ENCODE results near the gene PHF19. TPM values are rescaled to one million over a fixed set of nuclear protein-coding genes. Genes with fewer than 3 reads are reported as not detected.

PHF19 gene
- total and polyA plus RNA-seq, 9 donors, result 16.8 to 56.0 (median 40.2) TPM

DNA sequence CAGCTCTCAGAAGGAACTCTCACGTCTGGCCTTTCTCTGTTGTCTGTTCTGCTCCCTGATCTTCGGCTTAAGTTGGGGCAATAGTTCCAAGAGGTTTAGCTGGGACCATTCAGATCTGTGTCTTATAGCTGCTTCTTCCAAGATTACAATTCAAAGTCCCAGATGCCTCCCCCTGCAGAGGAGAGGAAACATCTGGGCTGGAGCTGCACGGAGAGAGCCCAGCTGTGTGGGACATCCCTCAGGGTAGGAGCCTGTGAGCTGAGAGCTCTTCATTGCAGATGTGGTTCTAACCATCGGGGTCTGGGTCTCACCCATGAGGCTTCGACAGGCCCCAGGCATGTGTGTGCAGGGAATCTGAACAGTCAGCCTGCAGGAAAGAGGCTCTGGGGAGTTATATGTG is 9.0 kb upstream of the PHF19 start:
- H3K27ac ChIP-seq, result no peak overlapping the region
- no peaks in the 10 kb centered on the region for H3K36me3 ChIP-seq
- peaks cover 1% of the 10 kb centered on the region for H3K4me1 ChIP-seq (ENCODE audit: insufficient read depth)
- H3K27me3 ChIP-seq, result no peaks in the 10 kb centered on the region
- no peaks in the 10 kb centered on the region for H3K9me3 ChIP-seq
- H3K4me3 ChIP-seq, result no peak overlapping the region
- 22 to 28% (median 26%) methylated on average over 5 of the region's 5 CpGs for WGBS, 3 donors
- no peak for DNase-seq
- TF ChIP-seq, protein P1, sequence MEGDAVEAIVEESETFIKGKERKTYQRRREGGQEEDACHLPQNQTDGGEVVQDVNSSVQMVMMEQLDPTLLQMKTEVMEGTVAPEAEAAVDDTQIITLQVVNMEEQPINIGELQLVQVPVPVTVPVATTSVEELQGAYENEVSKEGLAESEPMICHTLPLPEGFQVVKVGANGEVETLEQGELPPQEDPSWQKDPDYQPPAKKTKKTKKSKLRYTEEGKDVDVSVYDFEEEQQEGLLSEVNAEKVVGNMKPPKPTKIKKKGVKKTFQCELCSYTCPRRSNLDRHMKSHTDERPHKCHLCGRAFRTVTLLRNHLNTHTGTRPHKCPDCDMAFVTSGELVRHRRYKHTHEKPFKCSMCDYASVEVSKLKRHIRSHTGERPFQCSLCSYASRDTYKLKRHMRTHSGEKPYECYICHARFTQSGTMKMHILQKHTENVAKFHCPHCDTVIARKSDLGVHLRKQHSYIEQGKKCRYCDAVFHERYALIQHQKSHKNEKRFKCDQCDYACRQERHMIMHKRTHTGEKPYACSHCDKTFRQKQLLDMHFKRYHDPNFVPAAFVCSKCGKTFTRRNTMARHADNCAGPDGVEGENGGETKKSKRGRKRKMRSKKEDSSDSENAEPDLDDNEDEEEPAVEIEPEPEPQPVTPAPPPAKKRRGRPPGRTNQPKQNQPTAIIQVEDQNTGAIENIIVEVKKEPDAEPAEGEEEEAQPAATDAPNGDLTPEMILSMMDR (IDR thresholded peaks at IDR 0.05), result no peak
- TF ChIP-seq EP300 (IDR thresholded peaks at IDR 0.05) (no peak), POLR2A (IDR thresholded peaks at IDR 0.05) (no peak)
- intact Hi-C loops (cut with DNase I), result no loop called here

GRCh38 chr9:120885457-120885856 is 8.5 kb upstream of the PHF19 start:
- 49 to 58% (median 55%) methylated on average over 3 of the region's 3 CpGs for WGBS, 3 donors
- Histone ChIP-seq H3K27ac (no peak overlapping the region), H3K4me1 (ENCODE audit: insufficient read depth) (peaks cover 1% of the 10 kb centered on the region)

GRCh38 chr9:120883608-120883996 is 6.6 kb upstream of the PHF19 start:
- 75 to 81% (median 76%) methylated on average over 3 of the region's 3 CpGs for WGBS, 3 donors
- H3K27ac ChIP-seq, result no peak overlapping the region
- DNase-seq, result no peak
- no peaks in the 10 kb centered on the region for H3K27me3 ChIP-seq
- H3K4me3 ChIP-seq, result no peak overlapping the region
- intact Hi-C loops (cut with DNase I), result loop anchor here in 1 of 4 donors (5.0 kb wide), 1 partner anchor 49 kb away; no protein-coding TSS in a partner anchor
- peaks cover 1% of the 10 kb centered on the region for H3K4me1 ChIP-seq (ENCODE audit: insufficient read depth)
- H3K36me3 ChIP-seq, result no peaks in the 10 kb centered on the region
- H3K9me3 ChIP-seq, result no peaks in the 10 kb centered on the region
- TF ChIP-seq, protein P1 (IDR thresholded peaks at IDR 0.05), result no peak
- TF ChIP-seq EP300 (IDR thresholded peaks at IDR 0.05), result no peak
- no peak for TF ChIP-seq POLR2A (IDR thresholded peaks at IDR 0.05)

More at GRCh38 chr9:120885457-120885856, 8.5 kb upstream of the PHF19 start:
- TF ChIP-seq POLR2A (IDR thresholded peaks at IDR 0.05) (no peak), EP300 (IDR thresholded peaks at IDR 0.05) (no peak)
- TF ChIP-seq, protein P1 (IDR thresholded peaks at IDR 0.05), result no peak
- Histone ChIP-seq H3K36me3 (no peaks in the 10 kb centered on the region), H3K27me3 (no peaks in the 10 kb centered on the region), H3K9me3 (no peaks in the 10 kb centered on the region), H3K4me3 (no peak overlapping the region)
- no peak for DNase-seq
- intact Hi-C loops (cut with DNase I), result no loop called here

DNA sequence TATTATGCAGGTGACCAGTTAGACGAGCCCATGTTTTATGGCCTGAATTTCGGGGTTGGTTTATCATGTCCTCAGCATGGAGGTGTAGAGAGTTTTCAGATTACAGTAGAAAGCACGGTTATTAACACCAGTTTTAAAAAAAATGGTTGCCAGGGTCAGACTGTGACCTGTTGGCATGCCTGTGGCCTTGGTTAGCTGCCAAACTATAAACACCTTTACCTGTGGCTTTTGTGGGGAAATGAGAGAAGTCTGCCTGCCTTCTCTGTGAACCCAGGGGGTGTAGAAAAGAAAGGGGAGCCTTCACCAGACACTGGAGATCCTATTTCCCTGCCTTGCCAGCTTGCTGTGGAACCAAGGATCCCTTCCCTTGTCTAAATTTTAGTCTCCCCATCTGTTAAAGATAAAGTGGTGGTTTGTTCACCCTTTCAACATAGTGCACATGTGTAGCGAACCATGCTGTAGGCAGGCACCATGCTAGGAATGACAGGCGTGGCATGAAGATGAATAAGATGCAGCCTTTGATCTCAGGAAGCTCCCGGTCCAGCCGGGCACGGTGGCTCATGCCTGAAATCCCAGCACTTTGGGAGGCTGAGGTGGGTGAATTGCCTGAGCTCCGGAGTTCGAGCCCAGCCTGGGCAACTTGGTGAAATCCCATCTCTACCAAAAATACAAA is 6.1 kb upstream of the PHF19 start:
- Histone ChIP-seq H3K36me3 (no peaks in the 10 kb centered on the region), H3K27me3 (no peaks in the 10 kb centered on the region), H3K27ac (no peak overlapping the region), H3K4me1 (ENCODE audit: insufficient read depth) (peaks cover 1% of the 10 kb centered on the region), H3K4me3 (no peak overlapping the region), H3K9me3 (no peaks in the 10 kb centered on the region)
- TF ChIP-seq, protein P1 (IDR thresholded peaks at IDR 0.05), result no peak
- TF ChIP-seq POLR2A (IDR thresholded peaks at IDR 0.05) (no peak), EP300 (IDR thresholded peaks at IDR 0.05) (no peak)
- WGBS, 3 donors, result 79 to 86% (median 86%) methylated on average over 10 of the region's 10 CpGs
- intact Hi-C loops (cut with DNase I), result loop anchor here in 1 of 4 donors (5.0 kb wide), 1 partner anchor 49 kb away; no protein-coding TSS in a partner anchor
- no peak for DNase-seq

Measured in ovary (tissue), 9 donors.